Measurements from ENCODE around the gene CAV3. TPM values are rescaled to one million over a fixed set of nuclear protein-coding genes. Genes with fewer than 3 reads are reported as not detected.
A peak's percentile ranks its signal among the peaks of the same experiment; 100 is the strongest.

The CAV3 gene
- total RNA-seq, 4 donors from 2014 or later, result 12.0 to 19.7 (median 14.3) TPM

DNA sequence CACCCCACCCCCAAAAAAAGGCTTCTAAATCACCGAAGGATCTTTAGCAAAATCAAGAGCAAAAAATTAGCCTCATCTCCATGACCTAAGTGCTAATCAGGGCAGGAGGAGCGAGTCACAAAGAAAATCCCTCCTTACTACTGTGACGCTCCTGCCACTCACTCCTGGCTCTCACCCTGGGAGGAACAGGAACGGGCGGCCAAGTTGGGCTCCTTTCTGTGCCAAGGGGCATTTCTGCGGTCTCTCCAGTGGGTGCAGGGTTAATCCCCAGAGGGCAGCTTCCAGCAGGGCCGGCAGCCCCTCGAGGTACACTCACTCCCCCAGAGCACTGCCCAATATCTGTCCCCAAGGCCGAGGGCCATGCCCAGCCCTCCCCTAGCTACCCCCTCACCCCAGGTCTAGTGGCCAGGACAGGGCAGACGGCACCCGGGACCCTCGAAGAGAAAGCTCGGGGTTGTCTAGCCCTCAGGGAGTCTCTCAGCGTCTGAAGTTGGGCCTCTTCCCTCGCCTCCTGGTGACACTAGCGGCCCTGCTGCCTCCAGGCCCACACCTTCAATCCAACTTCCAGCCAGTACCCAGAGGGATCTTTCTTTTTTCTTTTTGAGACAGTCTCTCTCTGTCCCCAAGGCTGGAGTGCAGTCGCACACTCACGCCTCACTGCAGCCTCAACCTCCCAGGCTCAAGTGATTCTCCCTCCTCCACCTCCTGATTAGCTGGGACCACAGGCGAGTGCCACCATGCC is 706 bp downstream of the CAV3 start:
- H3K27me3 ChIP-seq, result no peaks in the 10 kb centered on the region
- no peaks in the 10 kb centered on the region for H3K36me3 ChIP-seq
- intact Hi-C loops (cut with DNase I; ENCODE audit: low total_unique reads), result loop anchor here (5.0 to 10.0 kb wide), 2 partner anchors 72 to 250 kb away; no protein-coding TSS in a partner anchor
- in situ Hi-C loops (cut with MboI; ENCODE audit: low sequenced_read_pairs in 4 of 4), result no loop called here
- TF ChIP-seq, protein P1, sequence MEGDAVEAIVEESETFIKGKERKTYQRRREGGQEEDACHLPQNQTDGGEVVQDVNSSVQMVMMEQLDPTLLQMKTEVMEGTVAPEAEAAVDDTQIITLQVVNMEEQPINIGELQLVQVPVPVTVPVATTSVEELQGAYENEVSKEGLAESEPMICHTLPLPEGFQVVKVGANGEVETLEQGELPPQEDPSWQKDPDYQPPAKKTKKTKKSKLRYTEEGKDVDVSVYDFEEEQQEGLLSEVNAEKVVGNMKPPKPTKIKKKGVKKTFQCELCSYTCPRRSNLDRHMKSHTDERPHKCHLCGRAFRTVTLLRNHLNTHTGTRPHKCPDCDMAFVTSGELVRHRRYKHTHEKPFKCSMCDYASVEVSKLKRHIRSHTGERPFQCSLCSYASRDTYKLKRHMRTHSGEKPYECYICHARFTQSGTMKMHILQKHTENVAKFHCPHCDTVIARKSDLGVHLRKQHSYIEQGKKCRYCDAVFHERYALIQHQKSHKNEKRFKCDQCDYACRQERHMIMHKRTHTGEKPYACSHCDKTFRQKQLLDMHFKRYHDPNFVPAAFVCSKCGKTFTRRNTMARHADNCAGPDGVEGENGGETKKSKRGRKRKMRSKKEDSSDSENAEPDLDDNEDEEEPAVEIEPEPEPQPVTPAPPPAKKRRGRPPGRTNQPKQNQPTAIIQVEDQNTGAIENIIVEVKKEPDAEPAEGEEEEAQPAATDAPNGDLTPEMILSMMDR (IDR thresholded peaks at IDR 0.05 in 4 of 5, conservative IDR thresholded peaks at IDR 0.05 in 1 of 5), result no peak
- TF ChIP-seq POLR2A (IDR thresholded peaks at IDR 0.05), result no peak
- H3K4me1 ChIP-seq, result peaks cover 23 to 51% of the 10 kb centered on the region in 2 donors
- peak in 1 of 2 donors; percentile 52 for DNase-seq
- H3K27ac ChIP-seq, result peak overlapping the region; percentile 89 to 98 (median 92)
- no peaks in the 10 kb centered on the region for H3K9me3 ChIP-seq
- peak overlapping the region; percentile 25 to 69 (median 52) for H3K4me3 ChIP-seq
- peak; percentile 72 to 74 for ATAC-seq

DNA sequence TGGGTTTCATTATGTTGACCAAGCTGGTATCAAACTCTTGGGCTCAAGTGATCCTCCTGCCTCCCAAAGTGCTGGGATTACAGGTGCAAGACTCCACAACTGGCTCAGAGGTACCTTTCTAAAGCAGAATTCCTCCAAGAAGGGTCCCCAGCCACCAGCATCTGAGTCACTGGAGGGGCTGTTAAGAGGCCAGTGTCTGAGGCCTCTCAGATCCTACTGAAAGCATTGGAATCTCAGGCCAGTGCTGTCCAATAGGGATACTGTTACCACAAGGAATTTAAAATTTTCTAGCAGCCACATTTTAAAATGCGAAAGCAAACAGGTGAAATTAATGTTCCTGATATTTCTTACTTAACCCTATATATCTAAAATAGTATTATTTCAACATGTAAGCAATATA is 1.3 kb downstream of the CAV3 start:
- Histone ChIP-seq H3K4me1 (peaks cover 27 to 55% of the 10 kb centered on the region in 2 donors), H3K9me3 (no peaks in the 10 kb centered on the region), H3K4me3 (peak overlapping the region; percentile 25 to 69 (median 52)), H3K36me3 (no peaks in the 10 kb centered on the region), H3K27me3 (no peaks in the 10 kb centered on the region), H3K27ac (peak overlapping the region; percentile 89 to 98 (median 92))
- TF ChIP-seq POLR2A (IDR thresholded peaks at IDR 0.05), result no peak
- TF ChIP-seq, protein P1 (IDR thresholded peaks at IDR 0.05 in 4 of 5, conservative IDR thresholded peaks at IDR 0.05 in 1 of 5), result no peak
- in situ Hi-C loops (cut with MboI; ENCODE audit: low sequenced_read_pairs in 4 of 4) (no loop called here), intact Hi-C loops (cut with DNase I; ENCODE audit: low total_unique reads) (loop anchor here (5.0 to 10.0 kb wide), 2 partner anchors 73 to 250 kb away; no protein-coding TSS in a partner anchor)
- DNase-seq (no peak), ATAC-seq (no peak)

DNA sequence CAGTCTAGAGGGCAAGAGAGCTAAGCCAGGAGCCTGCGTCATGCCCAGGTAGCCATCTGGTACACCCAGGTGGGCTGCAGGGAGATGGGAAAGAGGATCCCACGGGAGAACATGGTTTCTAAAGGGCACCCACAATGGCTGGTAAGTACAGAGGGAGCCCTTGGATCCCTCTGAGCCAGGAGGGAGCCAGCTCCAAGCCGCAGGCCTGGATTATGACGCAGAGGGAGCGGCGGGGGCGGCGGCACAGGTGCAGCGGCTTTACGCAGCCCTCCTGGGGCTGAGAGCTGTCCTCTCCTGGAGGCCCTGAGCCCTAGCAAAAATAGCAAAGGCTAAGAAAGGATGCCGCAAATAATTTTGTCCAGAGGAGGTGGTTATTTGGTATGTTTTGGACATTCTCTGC is 2.8 kb downstream of the CAV3 start:
- peaks cover 42 to 69% of the 10 kb centered on the region in 2 donors for H3K4me1 ChIP-seq
- H3K9me3 ChIP-seq, result no peaks in the 10 kb centered on the region
- H3K27ac ChIP-seq, result peak overlapping the region; percentile 89 to 98 (median 92)
- DNase-seq (peak in 1 of 2 donors; percentile 63), ATAC-seq (peak in 1 of 2 donors; percentile 31)
- H3K27me3 ChIP-seq, result no peaks in the 10 kb centered on the region
- peak in 1 of 2 donors; percentile 24 for TF ChIP-seq POLR2A (IDR thresholded peaks at IDR 0.05)
- TF ChIP-seq, protein P1 (IDR thresholded peaks at IDR 0.05 in 4 of 5, conservative IDR thresholded peaks at IDR 0.05 in 1 of 5), result no peak
- no peak overlapping the region for H3K4me3 ChIP-seq
- intact Hi-C loops (cut with DNase I; ENCODE audit: low total_unique reads), result loop anchor here (10.0 kb wide), 1 partner anchor 252 kb away; no protein-coding TSS in a partner anchor
- H3K36me3 ChIP-seq, result no peaks in the 10 kb centered on the region
- in situ Hi-C loops (cut with MboI; ENCODE audit: low sequenced_read_pairs in 4 of 4), result no loop called here

DNA sequence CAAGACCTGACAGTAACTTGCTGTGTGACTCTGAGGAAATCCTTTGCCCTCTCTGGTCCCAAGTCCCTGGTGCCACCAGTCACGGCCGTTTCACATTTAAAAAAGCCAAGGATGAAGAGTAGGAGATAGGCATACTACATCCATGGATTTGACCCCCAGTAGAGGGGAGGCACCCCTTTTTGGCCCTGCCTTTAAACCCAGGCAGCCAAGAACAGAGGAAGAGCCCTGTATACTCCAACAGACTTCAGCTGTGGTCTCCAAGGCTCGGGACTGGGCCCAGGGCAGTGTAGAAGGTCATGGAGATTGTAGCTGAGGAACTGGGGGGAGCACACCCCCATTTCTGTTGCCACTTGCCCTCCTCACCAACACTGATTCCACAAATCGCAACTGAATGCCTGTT is 3.7 kb downstream of the CAV3 start:
- Histone ChIP-seq H3K9me3 (no peaks in the 10 kb centered on the region), H3K4me1 (peaks cover 50 to 77% of the 10 kb centered on the region in 2 donors), H3K27me3 (no peaks in the 10 kb centered on the region), H3K27ac (peak overlapping the region; percentile 89 to 98 (median 92)), H3K36me3 (no peaks in the 10 kb centered on the region), H3K4me3 (no peak overlapping the region)
- ATAC-seq, result no peak
- in situ Hi-C loops (cut with MboI; ENCODE audit: low sequenced_read_pairs in 4 of 4), result no loop called here
- intact Hi-C loops (cut with DNase I; ENCODE audit: low total_unique reads), result loop anchor here (10.0 kb wide), 1 partner anchor 252 kb away; no protein-coding TSS in a partner anchor
- TF ChIP-seq, protein P1 (IDR thresholded peaks at IDR 0.05 in 4 of 5, conservative IDR thresholded peaks at IDR 0.05 in 1 of 5), result no peak
- TF ChIP-seq POLR2A (IDR thresholded peaks at IDR 0.05), result no peak
- no peak for DNase-seq
